Endothelial cell of umbilical vein (primary cell): ENCODE measurements around the gene NIT2. TPM values are rescaled to one million over a fixed set of nuclear protein-coding genes. Genes with fewer than 3 reads are reported as not detected.

Experiments
- Bru-seq: library from RNA; stranded (reverse); fragments of 400-500 nt; gene quantifications from one replicate; lab custom pipeline; 2021; lab: Mats Ljungman, UMichigan
- BruChase-seq, 2 experiments: library from RNA; stranded (reverse); fragments of 400-500 nt; gene quantifications; one replicate each; lab custom pipeline; 2021; lab: Mats Ljungman, UMichigan
- BruUV-seq: library from RNA; stranded (reverse); fragments of 400-500 nt; replicated peaks from 2 replicates; lab custom pipeline; 2021; lab: Mats Ljungman, UMichigan
- CTCF ChIA-PET: fragments of 300-600, 350-600 bp; sonication (Branson Sonifier 250); formaldehyde crosslinking; loops from one replicate; lab custom pipeline; 2021; ENCODE audit warnings: antibody characterized with exemption, inconsistent platforms; lab: Charles Lee
- POLR2A ChIA-PET: fragments of 300-600, 350-600 bp; sonication (Branson Sonifier 250); formaldehyde crosslinking; loops from one replicate; lab custom pipeline; 2021; ENCODE audit warnings: antibody characterized with exemption, inconsistent platforms; lab: Charles Lee
- DNase-seq: peaks from one replicate; pipeline ENCODE4 v3.0.0-alpha.2; 2011; ENCODE audit warnings: low read depth, low spot score
- FAIRE-seq: peaks from 2 replicates; lab custom pipeline; 2011; peaks lifted over from hg19 to GRCh38; lab: Jason Lieb, UNC
- H2AFZ ChIP-seq: 2 replicates; pipeline ENCODE4 v1.6.0; 2012; ENCODE audit warnings: low read depth, low read length, control low read depth, inconsistent platforms
- H3K27ac ChIP-seq: 2 replicates; pipeline ENCODE4 v1.5.1; 2011; ENCODE audit warnings: low read depth, mild to moderate bottlenecking, control low read depth, low read length, moderate library complexity; ENCODE audit not compliant: insufficient read depth
- H3K27me3 ChIP-seq, 2 experiments: 2 replicates each; pipeline versions ENCODE4 v1.6.0 to v1.6.1; 2011; ENCODE audit warnings: low read length in 2 of 2, mixed read lengths in 1 of 2; ENCODE audit not compliant: control insufficient read depth in 2 of 2, insufficient read depth in 2 of 2
- H3K36me3 ChIP-seq, 2 experiments: 2 replicates in 1 of 2; 3 replicates in 1 of 2; pipeline ENCODE4 v1.5.1; 2011; ENCODE audit warnings: low read length in 2 of 2, mild to moderate bottlenecking in 1 of 2, moderate library complexity in 1 of 2; ENCODE audit not compliant: control insufficient read depth in 2 of 2, insufficient read depth in 2 of 2; ENCODE audit errors: extremely low read depth in 1 of 2
- H3K4me1 ChIP-seq: 3 replicates; pipeline ENCODE4 v1.5.1; 2011; ENCODE audit warnings: mild to moderate bottlenecking, low read length; ENCODE audit not compliant: control insufficient read depth, insufficient read depth; ENCODE audit errors: extremely low read depth
- H3K4me2 ChIP-seq: 2 replicates; pipeline ENCODE4 v1.6.1; 2011; ENCODE audit warnings: low read length, control low read depth, mixed read lengths; ENCODE audit not compliant: insufficient read depth
- H3K4me3 ChIP-seq, 3 experiments: fragments of 200-600 bp in 1 of 3; sonication (generic), shearing (Covaris generic) in 1 of 3; replicated peaks in 1 of 3; 2 replicates each; pipeline ENCODE4 v1.5.1; 2011 to 2016; ENCODE audit warnings: control low read depth in 3 of 3, low read length in 3 of 3, mild to moderate bottlenecking in 2 of 3, inconsistent platforms in 1 of 3, low read depth in 1 of 3, moderate library complexity in 1 of 3; ENCODE audit not compliant: insufficient read depth in 1 of 3
- H3K79me2 ChIP-seq: 2 replicates; pipeline ENCODE4 v1.6.0; 2012; ENCODE audit warnings: low read length, inconsistent platforms; ENCODE audit not compliant: control insufficient read depth, insufficient read depth
- H3K9ac ChIP-seq: replicated peaks from 2 replicates; pipeline ENCODE3; 2011; ENCODE audit warnings: low read length, control low read depth; ENCODE audit not compliant: insufficient read depth; ENCODE audit errors: extremely low read depth
- H3K9me1 ChIP-seq: replicated peaks from 3 replicates; pipeline ENCODE4 v1.6.0; 2011; ENCODE audit warnings: mild to moderate bottlenecking, low read length; ENCODE audit not compliant: control insufficient read depth, insufficient read depth; ENCODE audit errors: extremely low read depth
- H3K9me3 ChIP-seq: replicated peaks from 2 replicates; pipeline ENCODE4 v1.5.1; 2012; ENCODE audit warnings: low read length, inconsistent platforms; ENCODE audit not compliant: control insufficient read depth, insufficient read depth
- H4K20me1 ChIP-seq: replicated peaks from 2 replicates; pipeline ENCODE3; 2011; ENCODE audit warnings: mild to moderate bottlenecking, low read length; ENCODE audit not compliant: control insufficient read depth, insufficient read depth; ENCODE audit errors: extremely low read depth
- EZH2 ChIP-seq: IDR thresholded peaks from 2 replicates; pipeline ENCODE4 v1.6.1; 2012; ENCODE audit warnings: borderline replicate concordance, low read depth, mild to moderate bottlenecking, moderate library complexity, low read length, inconsistent platforms; ENCODE audit not compliant: severe bottlenecking
- POLR2A ChIP-seq: IDR thresholded peaks from 2 replicates; pipeline ENCODE4 v1.6.1; 2012; ENCODE audit warnings: low read depth, mild to moderate bottlenecking, control low read depth, low read length
- POLR2AphosphoS5 ChIP-seq: IDR thresholded peaks from 2 replicates; pipeline ENCODE4 v1.6.1; 2012; ENCODE audit warnings: low read depth, mild to moderate bottlenecking, control low read depth, low read length, moderate library complexity; ENCODE audit not compliant: insufficient read depth
- dilution Hi-C: fragments of 300-500 bp; cut with MboI; formaldehyde crosslinking; loops from one replicate; pipeline ENCODE4 v1.15.0; 2019; ENCODE audit warnings: low sequenced_read_pairs; ENCODE audit not compliant: extremely low pct_ligation_motif_present
- intact Hi-C: fragments of 100-400 bp; cut with micrococcal nuclease; formaldehyde crosslinking; loops from one replicate; pipeline ENCODE4 v1.10.0; 2022
- long read RNA-seq: library from polyadenylated mRNA; stranded (forward); transcript quantifications from one replicate; pipeline ENCODE4 v2.0.0, GENCODE V29; 2021
- polyA minus RNA-seq, 3 experiments: library from RNA; depleted of rRNA, polyadenylated mRNA; stranded (reverse); fragments of >200 nt; gene quantifications; 1 replicate in 1 of 3; 2 replicates in 2 of 3; pipeline ENCODE4 v1.2.3, GENCODE V29; 2011
- polyA plus RNA-seq, 4 experiments: library from polyadenylated mRNA; depleted of rRNA in 3 of 4; stranded (reverse) in 3 of 4; unstranded in 1 of 4; fragments of >200 nt; gene quantifications; 2 replicates each; pipeline versions ENCODE4 v1.2.1 to v1.2.3, GENCODE V29; 2011 to 2012; ENCODE audit warnings: missing spikeins in 1 of 4
- total RNA-seq: library from RNA; stranded (reverse); gene quantifications from 2 replicates; pipeline ENCODE4 v1.2.3, GENCODE V29; 2021
- TF ChIP-seq, protein P1 (sequence below), 2 donors: IDR thresholded peaks; 1 replicate in 1 of 2; 2 replicates in 1 of 2; pipeline ENCODE4 v1.5.1; 2011; ENCODE audit warnings: low read length in 2 of 2, mild to moderate bottlenecking in 2 of 2, moderate library complexity in 2 of 2, control low read depth in 1 of 2, inconsistent platforms in 1 of 2, low read depth in 1 of 2; ENCODE audit not compliant: insufficient read depth in 1 of 2; ENCODE audit errors: extremely low read depth in 1 of 2

NIT2 gene
- total RNA-seq (20.5 and 29.1 TPM in 2 replicates), polyA plus RNA-seq (14.4 and 19.4 TPM in 2 replicates), polyA minus RNA-seq (6.7 and 10.0 TPM in 2 replicates), Bru-seq, nascent RNA (percentile 64 among the genes with signal in this experiment), BruChase-seq, experiment 1, labeled RNA remaining after a 6-hour chase (percentile 52 among the genes with signal in this experiment), BruChase-seq, experiment 2, labeled RNA remaining after a 2-hour chase (percentile 55 among the genes with signal in this experiment)
- 14.5 and 16.7 TPM in 2 replicates for polyA plus RNA-seq (2011; cell fraction: cytosol; rRNA removed)
- polyA plus RNA-seq (2011; cell fraction: nucleus; rRNA removed): 66.8 and 74.6 TPM in 2 replicates
- polyA plus RNA-seq (2012): 23.8 and 37.7 TPM in 2 replicates
- polyA minus RNA-seq (2011; cell fraction: cytosol; rRNA and poly(A)+ RNA removed): 19.5 TPM
- 13.1 and 18.8 TPM in 2 replicates for polyA minus RNA-seq (2011; cell fraction: nucleus; rRNA and poly(A)+ RNA removed)
- long read RNA-seq, full-length matches to known transcripts: 79 of 84 reads
- long read RNA-seq, partial matches to known transcripts: 2 of 84 reads
- long read RNA-seq, other reads (novel, unspliced or antisense): 3 of 84 reads

DNA sequence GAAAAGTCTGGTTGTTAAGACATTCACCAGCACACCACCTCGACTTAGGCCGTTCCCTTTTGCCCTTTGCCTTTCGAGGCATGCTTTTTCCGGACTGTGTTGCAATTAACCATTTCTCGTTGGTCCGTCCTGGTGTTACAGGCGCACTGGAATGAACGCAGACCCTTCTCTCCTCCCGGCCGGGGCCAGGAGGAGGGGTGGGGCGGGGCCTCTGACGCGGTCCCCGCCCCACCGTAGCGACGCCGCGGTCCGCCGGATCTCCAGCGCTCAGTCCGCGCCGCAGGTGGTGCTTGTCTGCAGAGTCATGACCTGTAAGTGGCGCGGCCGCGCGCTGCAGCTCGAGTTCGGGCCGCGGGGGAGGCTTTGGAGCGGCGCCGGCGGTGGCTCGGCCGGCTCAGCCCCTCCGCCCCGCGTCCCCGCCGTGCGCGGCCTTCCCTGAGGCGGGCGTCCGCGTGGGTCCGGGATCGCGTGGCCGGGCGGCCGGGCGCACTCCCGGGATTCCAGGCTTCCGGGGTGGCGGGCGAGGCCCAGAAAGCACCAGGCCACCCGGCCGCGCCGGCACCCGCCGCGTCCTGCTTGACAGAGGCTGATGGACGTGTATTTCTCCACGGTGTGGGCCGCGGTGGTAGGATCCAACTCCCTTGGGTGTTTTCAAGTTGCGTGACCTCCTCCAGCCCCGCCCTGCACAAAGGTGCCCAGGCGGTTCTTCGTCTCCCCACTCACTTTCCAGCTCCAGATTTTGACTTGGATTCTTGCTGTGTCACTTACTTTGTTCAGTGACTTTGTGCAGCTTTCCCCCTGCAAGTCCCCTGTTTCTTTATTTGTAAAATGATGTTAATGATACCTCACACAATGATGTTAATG lies at the start of gene NIT2:
NIT2 (plus strand) TSS at position 270 of the 864 bp plus-strand sequence; CDS start at position 305, 35 bp downstream.
- Histone ChIP-seq H2AFZ (peak within 1 kb of the TSS; percentile 98), H3K79me2 (no peaks in the 10 kb centered on the region), H3K4me3 (peak within 1 kb of the TSS; percentile 28 to 76 (median 60)), H3K9ac (peak within 1 kb of the TSS; percentile 61), H4K20me1 (no peaks in the 10 kb centered on the region), H3K36me3 (no peaks in the 10 kb centered on the region), H3K4me2 (peak within 1 kb of the TSS; percentile 78), H3K27me3 (no peaks in the 10 kb centered on the region), H3K9me1 (no peaks in the 10 kb centered on the region), H3K4me1 (peaks cover 10% of the 10 kb centered on the region), H3K9me3 (no peaks in the 10 kb centered on the region), H3K27ac (no peak within 1 kb of the TSS)
- DNase-seq (peak; percentile 72), FAIRE-seq (peak; percentile 87)
- POLR2A ChIA-PET: no interaction called here
- TF ChIP-seq EZH2 (no peak), POLR2AphosphoS5 (peak; percentile 88), POLR2A (peak; percentile 81)
- TF ChIP-seq, protein P1, sequence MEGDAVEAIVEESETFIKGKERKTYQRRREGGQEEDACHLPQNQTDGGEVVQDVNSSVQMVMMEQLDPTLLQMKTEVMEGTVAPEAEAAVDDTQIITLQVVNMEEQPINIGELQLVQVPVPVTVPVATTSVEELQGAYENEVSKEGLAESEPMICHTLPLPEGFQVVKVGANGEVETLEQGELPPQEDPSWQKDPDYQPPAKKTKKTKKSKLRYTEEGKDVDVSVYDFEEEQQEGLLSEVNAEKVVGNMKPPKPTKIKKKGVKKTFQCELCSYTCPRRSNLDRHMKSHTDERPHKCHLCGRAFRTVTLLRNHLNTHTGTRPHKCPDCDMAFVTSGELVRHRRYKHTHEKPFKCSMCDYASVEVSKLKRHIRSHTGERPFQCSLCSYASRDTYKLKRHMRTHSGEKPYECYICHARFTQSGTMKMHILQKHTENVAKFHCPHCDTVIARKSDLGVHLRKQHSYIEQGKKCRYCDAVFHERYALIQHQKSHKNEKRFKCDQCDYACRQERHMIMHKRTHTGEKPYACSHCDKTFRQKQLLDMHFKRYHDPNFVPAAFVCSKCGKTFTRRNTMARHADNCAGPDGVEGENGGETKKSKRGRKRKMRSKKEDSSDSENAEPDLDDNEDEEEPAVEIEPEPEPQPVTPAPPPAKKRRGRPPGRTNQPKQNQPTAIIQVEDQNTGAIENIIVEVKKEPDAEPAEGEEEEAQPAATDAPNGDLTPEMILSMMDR (IDR thresholded peaks at IDR 0.05; ENCODE audit: extremely low read depth in 1 of 2, insufficient read depth in 1 of 2, low read depth in 1 of 2, low read length in 2 of 2): no peak
- dilution Hi-C loops (no loop called here), intact Hi-C loops (loop anchor here (1.0 kb wide), 1 partner anchor 67 kb away; the partner anchor contains the start of genes LNP1 and TOMM70)
- CTCF ChIA-PET: interaction anchor here (0.6 to 1.6 kb wide), 5 partner anchors 35 to 503 kb away, joined by 3 to 5 read pairs (median 3); no protein-coding TSS in a partner anchor
- BruUV-seq: TSS peak; percentile 45
